Measurements from ENCODE around the gene S100A7. TPM values are rescaled to one million over a fixed set of nuclear protein-coding genes. Genes with fewer than 3 reads are reported as not detected.

Gene S100A7
- total RNA-seq, 2 donors from 2014 or later: not detected

DNA sequence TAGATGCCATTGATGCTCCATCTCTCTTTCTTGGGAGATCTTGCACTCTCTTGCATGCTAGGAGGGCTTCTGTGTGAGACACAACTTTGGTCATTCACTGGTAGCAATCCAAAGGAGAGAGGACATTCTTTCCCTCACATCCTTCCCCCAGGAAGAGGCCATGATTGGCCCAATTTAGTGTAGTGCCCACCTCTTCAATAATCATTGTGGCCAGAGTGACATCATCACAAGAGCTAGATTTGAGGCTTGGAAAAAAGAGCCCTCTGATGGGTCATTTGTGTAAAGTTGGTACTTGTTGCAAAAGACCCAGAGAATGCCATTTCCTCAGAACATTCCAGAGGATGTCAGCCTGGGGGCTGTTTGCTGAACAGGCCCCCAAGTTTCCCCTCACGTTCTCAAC is 45.1 kb upstream of the S100A7 start:
- H3K27ac Mint-ChIP-seq: no peak overlapping the region
- no peaks in the 10 kb centered on the region for H3K4me1 Mint-ChIP-seq
- H3K4me3 ChIP-seq (ENCODE audit: low read length): no peak overlapping the region
- H3K9me3 Mint-ChIP-seq: no peaks in the 10 kb centered on the region
- peaks cover 20% of the 10 kb centered on the region for H3K27me3 Mint-ChIP-seq (ENCODE audit: insufficient read depth)
- H3K27me3 ChIP-seq (ENCODE audit: control insufficient read depth, insufficient read depth, low read length, poor library complexity, severe bottlenecking): no peaks in the 10 kb centered on the region
- no peaks in the 10 kb centered on the region for H3K36me3 ChIP-seq (ENCODE audit: control insufficient read depth, insufficient read depth, low read length)
- H3K36me3 Mint-ChIP-seq (ENCODE audit: low read depth): no peaks in the 10 kb centered on the region
- TF ChIP-seq, protein P1, sequence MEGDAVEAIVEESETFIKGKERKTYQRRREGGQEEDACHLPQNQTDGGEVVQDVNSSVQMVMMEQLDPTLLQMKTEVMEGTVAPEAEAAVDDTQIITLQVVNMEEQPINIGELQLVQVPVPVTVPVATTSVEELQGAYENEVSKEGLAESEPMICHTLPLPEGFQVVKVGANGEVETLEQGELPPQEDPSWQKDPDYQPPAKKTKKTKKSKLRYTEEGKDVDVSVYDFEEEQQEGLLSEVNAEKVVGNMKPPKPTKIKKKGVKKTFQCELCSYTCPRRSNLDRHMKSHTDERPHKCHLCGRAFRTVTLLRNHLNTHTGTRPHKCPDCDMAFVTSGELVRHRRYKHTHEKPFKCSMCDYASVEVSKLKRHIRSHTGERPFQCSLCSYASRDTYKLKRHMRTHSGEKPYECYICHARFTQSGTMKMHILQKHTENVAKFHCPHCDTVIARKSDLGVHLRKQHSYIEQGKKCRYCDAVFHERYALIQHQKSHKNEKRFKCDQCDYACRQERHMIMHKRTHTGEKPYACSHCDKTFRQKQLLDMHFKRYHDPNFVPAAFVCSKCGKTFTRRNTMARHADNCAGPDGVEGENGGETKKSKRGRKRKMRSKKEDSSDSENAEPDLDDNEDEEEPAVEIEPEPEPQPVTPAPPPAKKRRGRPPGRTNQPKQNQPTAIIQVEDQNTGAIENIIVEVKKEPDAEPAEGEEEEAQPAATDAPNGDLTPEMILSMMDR (conservative IDR thresholded peaks at IDR 0.05): no peak
- WGBS, 2 experiments (ENCODE audit: insufficient coverage in 1 of 2, insufficient read length in 1 of 2): 60 to 93% methylated on average over 1 of the region's 1 CpG
- H3K4me1 ChIP-seq (ENCODE audit: control insufficient read depth, insufficient read depth, low read length): no peaks in the 10 kb centered on the region
- no peak overlapping the region for H3K4me3 Mint-ChIP-seq
- H3K27ac ChIP-seq (ENCODE audit: low read depth, low read length): no peak overlapping the region
- DNase-seq: no peak
- no peaks in the 10 kb centered on the region for H3K9me3 ChIP-seq (ENCODE audit: control insufficient read depth, low read length)
- H3K9ac ChIP-seq (ENCODE audit: extremely low read depth, low read length, poor library complexity, severe bottlenecking): no peak overlapping the region

DNA sequence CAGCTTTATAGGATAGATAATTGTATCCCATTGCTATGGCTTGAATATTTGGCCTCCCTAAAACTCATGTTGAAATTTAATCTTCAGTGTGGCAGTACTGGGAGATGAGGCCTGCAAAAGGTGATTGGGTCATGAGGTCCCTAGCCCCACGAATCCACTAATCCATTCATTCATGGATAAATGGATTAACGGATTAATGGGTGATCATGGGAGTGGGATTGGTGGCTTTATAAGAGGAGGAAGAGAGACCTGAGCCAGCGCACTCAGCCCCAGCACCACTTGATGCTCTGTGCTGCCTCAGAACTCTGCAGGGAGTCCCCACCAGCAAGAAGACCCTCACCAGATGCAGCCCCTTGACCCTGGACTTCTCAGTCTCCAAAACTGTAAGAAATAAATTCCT is 43.3 kb upstream of the S100A7 start:
- H3K27ac ChIP-seq (ENCODE audit: low read depth, low read length): no peak overlapping the region
- H3K9ac ChIP-seq (ENCODE audit: extremely low read depth, low read length, poor library complexity, severe bottlenecking): no peak overlapping the region
- Mint-ChIP-seq H3K4me3 (no peak overlapping the region), H3K36me3 (ENCODE audit: low read depth) (no peaks in the 10 kb centered on the region), H3K27ac (no peak overlapping the region), H3K9me3 (no peaks in the 10 kb centered on the region), H3K27me3 (ENCODE audit: insufficient read depth) (peaks cover 23% of the 10 kb centered on the region), H3K4me1 (no peaks in the 10 kb centered on the region)
- TF ChIP-seq, protein P1 (conservative IDR thresholded peaks at IDR 0.05): no peak
- no peak overlapping the region for H3K4me3 ChIP-seq (ENCODE audit: low read length)
- H3K9me3 ChIP-seq (ENCODE audit: control insufficient read depth, low read length): no peaks in the 10 kb centered on the region
- no peaks in the 10 kb centered on the region for H3K36me3 ChIP-seq (ENCODE audit: control insufficient read depth, insufficient read depth, low read length)
- WGBS, 2 experiments (ENCODE audit: insufficient coverage in 1 of 2, insufficient read length in 1 of 2): 79% methylated on average over 3 of the region's 3 CpGs; no CpG with 5 or more reads in 1 of the 2 experiments
- H3K4me1 ChIP-seq (ENCODE audit: control insufficient read depth, insufficient read depth, low read length): no peaks in the 10 kb centered on the region
- no peak for DNase-seq
- H3K27me3 ChIP-seq (ENCODE audit: control insufficient read depth, insufficient read depth, low read length, poor library complexity, severe bottlenecking): no peaks in the 10 kb centered on the region

DNA sequence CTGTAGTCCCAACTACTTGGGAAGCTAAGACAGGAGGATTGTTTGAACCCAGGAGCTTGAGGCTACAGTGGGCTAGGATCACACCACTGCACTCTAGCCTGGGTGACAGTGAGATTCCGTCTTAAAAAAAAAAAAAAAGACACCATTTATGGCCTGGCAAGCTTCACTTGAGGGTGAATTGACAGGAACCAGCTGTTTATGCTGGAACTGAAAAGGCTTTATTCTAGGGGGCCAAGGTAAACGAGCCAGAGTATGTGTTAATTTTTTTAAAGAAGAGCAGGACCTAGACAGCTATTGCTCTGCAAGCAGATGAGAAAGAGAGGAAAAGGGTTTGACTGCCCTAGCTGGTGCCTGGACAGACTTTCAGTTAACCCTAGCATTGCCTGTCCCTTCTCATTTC is 38.3 kb upstream of the S100A7 start:
- Histone ChIP-seq H3K27me3 (ENCODE audit: control insufficient read depth, insufficient read depth, low read length, poor library complexity, severe bottlenecking) (no peaks in the 10 kb centered on the region), H3K4me1 (ENCODE audit: control insufficient read depth, insufficient read depth, low read length) (no peaks in the 10 kb centered on the region), H3K36me3 (ENCODE audit: control insufficient read depth, insufficient read depth, low read length) (no peaks in the 10 kb centered on the region), H3K27ac (ENCODE audit: low read depth, low read length) (no peak overlapping the region), H3K9me3 (ENCODE audit: control insufficient read depth, low read length) (no peaks in the 10 kb centered on the region), H3K9ac (ENCODE audit: extremely low read depth, low read length, poor library complexity, severe bottlenecking) (no peak overlapping the region), H3K4me3 (ENCODE audit: low read length) (no peak overlapping the region)
- no peak for DNase-seq
- H3K27me3 Mint-ChIP-seq (ENCODE audit: insufficient read depth): peaks cover 4% of the 10 kb centered on the region
- H3K9me3 Mint-ChIP-seq: no peaks in the 10 kb centered on the region
- no peaks in the 10 kb centered on the region for H3K36me3 Mint-ChIP-seq (ENCODE audit: low read depth)
- 58 to 72% methylated on average over 2 of the region's 2 CpGs for WGBS, 2 experiments (ENCODE audit: insufficient coverage in 1 of 2, insufficient read length in 1 of 2)
- no peak overlapping the region for H3K4me3 Mint-ChIP-seq
- H3K27ac Mint-ChIP-seq: no peak overlapping the region
- peaks cover 11% of the 10 kb centered on the region for H3K4me1 Mint-ChIP-seq
- TF ChIP-seq, protein P1 (conservative IDR thresholded peaks at IDR 0.05): no peak
